Gastrocnemius medialis (tissue), 4 donors: ENCODE measurements around the gene POLR3B.

ENCODE experiments used
- CTCF ChIP-seq, 5 experiments: fragments of 450-650 bp in 3 of 5; fragments of 200-600 bp in 2 of 5; sonication (generic) in 2 of 5; IDR thresholded peaks in 4 of 5; conservative IDR thresholded peaks in 1 of 5; 1 replicate in 4 of 5; 2 replicates in 1 of 5; pipeline ENCODE4 v1.5.1; 2016 to 2019; ENCODE audit warnings: antibody characterized with exemption in 5 of 5, mild to moderate bottlenecking in 3 of 5, moderate library complexity in 3 of 5
- POLR2A ChIP-seq, 2 donors: fragments of 450-650 bp; IDR thresholded peaks; one replicate each; pipeline ENCODE4 v1.6.1; 2017; ENCODE audit warnings: antibody characterized with exemption in 2 of 2, mild to moderate bottlenecking in 2 of 2, moderate library complexity in 2 of 2

DNA sequence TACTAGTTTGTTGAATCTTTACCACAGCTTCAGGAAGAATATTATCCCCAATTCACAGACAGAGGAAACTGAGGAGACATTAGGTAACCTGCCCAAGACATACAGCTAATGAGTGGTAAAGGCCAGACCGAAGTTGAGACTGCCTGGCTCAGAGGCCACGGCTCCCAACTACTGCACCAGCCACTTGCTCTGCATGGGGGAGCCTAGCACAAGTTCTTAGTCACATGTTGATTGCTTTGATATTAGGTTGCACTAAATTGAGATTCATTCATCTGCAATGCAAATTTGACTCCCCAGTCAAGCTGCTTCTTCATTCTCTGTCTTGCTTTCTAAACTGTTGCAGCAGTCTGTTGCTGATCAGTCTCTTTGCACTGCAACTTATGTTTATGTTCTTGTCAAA lies 25.9 kb upstream of the POLR3B start:
- TF ChIP-seq CTCF (IDR thresholded peaks at IDR 0.05 in 4 of 5, conservative IDR thresholded peaks at IDR 0.05 in 1 of 5) = no peak
- TF ChIP-seq POLR2A (IDR thresholded peaks at IDR 0.05) = peak in 1 of 2 donors; percentile 18
